HG02981 (cell line): ENCODE results near the gene EHD4.
A peak's percentile ranks its signal among the peaks of the same experiment; 100 is the strongest.

Source experiments
- ATAC-seq: cut with Tn5 transposase; IDR thresholded peaks from one replicate; pipeline ENCODE4 v1.9.1; 2021; ENCODE audit warnings: mild to moderate bottlenecking, moderate library complexity; ENCODE audit not compliant: unreplicated experiment

EHD4 gene

GRCh38 chr15:41972253-41973242 is at the start of gene EHD4:
Gene EHD4 (minus strand): TSS chr15:41972557. CDS start chr15:41972494, 63 bp downstream.
- peak; percentile 73 for ATAC-seq

- ATAC-seq: no peak
Observed at GRCh38 chr15:42021593-42021992, 49.2 kb upstream of the EHD4 start.

- no peak for ATAC-seq
Observed at GRCh38 chr15:42020713-42021273, 48.4 kb upstream of the EHD4 start, which contains the start of gene PLA2G4E. Gene PLA2G4E (minus strand): TSS chr15:42021042. CDS start chr15:42021030, 12 bp downstream.

- ATAC-seq: no peak
Observed at GRCh38 chr15:42018306-42019224, 46.2 kb upstream of the EHD4 start.

GRCh38 chr15:42016971-42017370 is 44.6 kb upstream of the EHD4 start:
- ATAC-seq: no peak

- ATAC-seq: no peak
Observed at GRCh38 chr15:42014406-42014805, 42.0 kb upstream of the EHD4 start.

- ATAC-seq: no peak
Observed at GRCh38 chr15:42012928-42013482, 40.6 kb upstream of the EHD4 start.

- no peak for ATAC-seq
Observed at GRCh38 chr15:42012241-42012640, 39.9 kb upstream of the EHD4 start.

GRCh38 chr15:42011074-42011473 is 38.7 kb upstream of the EHD4 start:
- no peak for ATAC-seq

- ATAC-seq: peak; percentile 74
Observed at GRCh38 chr15:42010434-42010833, 38.1 kb upstream of the EHD4 start.

GRCh38 chr15:42009474-42009873 is 37.1 kb upstream of the EHD4 start:
- ATAC-seq: no peak

GRCh38 chr15:42009022-42009421 is 36.7 kb upstream of the EHD4 start:
- ATAC-seq: no peak

GRCh38 chr15:42007386-42007785 is 35.0 kb upstream of the EHD4 start:
- no peak for ATAC-seq

GRCh38 chr15:42002333-42002732 is 30.0 kb upstream of the EHD4 start:
- no peak for ATAC-seq

GRCh38 chr15:42001236-42001635 is 28.9 kb upstream of the EHD4 start:
- ATAC-seq: no peak

GRCh38 chr15:41999290-42000285 is 27.2 kb upstream of the EHD4 start:
- ATAC-seq: no peak

GRCh38 chr15:41997845-41998244 is 25.5 kb upstream of the EHD4 start:
- no peak for ATAC-seq

GRCh38 chr15:41996921-41997592 is 24.7 kb upstream of the EHD4 start:
- ATAC-seq: no peak

- ATAC-seq: no peak
Observed at GRCh38 chr15:41996376-41996775, 24.0 kb upstream of the EHD4 start.
